NCI-H526 (cell line): Measurements from ENCODE around the gene UFD1.

ENCODE experiments used
- DNase-seq, 2 experiments: peaks; one replicate each; lab custom pipeline; 2025; lab: John Stamatoyannopoulos, UW

UFD1 gene

GRCh38 chr22:19515654-19516377 lies 36.8 kb upstream of the UFD1 start:
- DNase-seq = no peak

- no peak for DNase-seq
These were observed 36.0 kb upstream of the UFD1 start for GRCh38 chr22:19514831-19515565.

- no peak for DNase-seq
These were observed 34.8 kb upstream of the UFD1 start for GRCh38 chr22:19513823-19514222.

DNA sequence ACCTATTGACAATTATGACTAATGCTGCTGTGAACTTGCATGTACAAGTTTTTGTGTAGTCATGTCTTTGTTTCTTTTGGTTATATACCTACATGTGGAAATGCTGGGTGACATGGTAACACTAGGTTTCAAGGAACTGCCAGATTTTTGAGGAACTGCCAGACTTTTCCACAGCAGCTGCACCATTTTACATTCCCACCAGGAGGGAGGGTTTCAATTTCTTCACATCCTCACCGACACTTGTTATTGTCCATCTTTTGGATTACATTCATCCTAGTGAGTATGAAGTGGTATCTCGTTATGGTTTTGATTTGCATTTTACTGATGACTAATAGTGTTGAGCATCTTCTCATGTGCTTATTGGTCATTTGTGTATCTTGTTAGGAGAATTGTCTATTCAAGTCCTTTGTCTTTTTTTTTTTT lies 31.9 kb upstream of the UFD1 start:
- no peak for DNase-seq

GRCh38 chr22:19509923-19510322 lies 30.9 kb upstream of the UFD1 start:
- DNase-seq = no peak

DNA sequence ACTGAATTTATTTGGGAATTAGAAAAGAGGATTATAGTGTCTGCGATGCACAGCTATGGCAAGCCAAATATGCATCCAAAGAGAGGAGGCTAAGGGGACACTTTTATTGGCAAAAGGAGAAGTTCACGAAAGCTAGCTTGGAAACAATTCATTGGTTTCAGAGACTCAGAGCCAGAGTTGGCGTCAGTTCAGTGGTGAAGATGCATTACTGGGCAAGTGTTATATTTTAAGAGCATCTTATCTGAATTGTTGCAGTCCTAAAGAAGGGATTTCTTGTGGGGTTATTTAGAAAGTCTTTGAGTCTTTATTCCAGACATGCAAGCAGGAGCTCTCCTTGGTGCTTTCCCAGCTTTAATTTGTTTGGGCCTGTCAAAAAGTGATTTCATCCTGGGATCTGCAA lies 30.2 kb upstream of the UFD1 start:
- DNase-seq = no peak

- no peak for DNase-seq
These were observed 29.2 kb upstream of the UFD1 start for GRCh38 chr22:19508024-19508776.

DNA sequence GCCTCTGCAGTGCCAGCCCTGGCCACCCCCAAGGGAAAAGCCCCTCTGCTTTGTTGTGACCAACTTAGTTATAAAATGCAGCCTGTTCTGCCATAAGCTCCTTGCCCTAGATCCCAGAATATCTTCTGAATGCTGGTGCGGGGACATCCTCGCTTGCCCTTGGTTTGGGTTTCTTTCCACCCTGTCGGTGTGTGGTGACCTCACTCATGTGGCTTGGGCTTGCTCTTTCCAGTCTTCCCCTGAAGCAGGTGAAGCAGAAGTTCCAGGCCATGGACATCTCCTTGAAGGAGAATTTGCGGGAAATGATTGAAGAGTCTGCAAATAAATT lies 28.5 kb upstream of the UFD1 start:
- DNase-seq = no peak

- no peak for DNase-seq
These were observed 27.2 kb upstream of the UFD1 start for GRCh38 chr22:19506212-19506611.

GRCh38 chr22:19505735-19506126 lies 26.7 kb upstream of the UFD1 start:
- DNase-seq = no peak

DNA sequence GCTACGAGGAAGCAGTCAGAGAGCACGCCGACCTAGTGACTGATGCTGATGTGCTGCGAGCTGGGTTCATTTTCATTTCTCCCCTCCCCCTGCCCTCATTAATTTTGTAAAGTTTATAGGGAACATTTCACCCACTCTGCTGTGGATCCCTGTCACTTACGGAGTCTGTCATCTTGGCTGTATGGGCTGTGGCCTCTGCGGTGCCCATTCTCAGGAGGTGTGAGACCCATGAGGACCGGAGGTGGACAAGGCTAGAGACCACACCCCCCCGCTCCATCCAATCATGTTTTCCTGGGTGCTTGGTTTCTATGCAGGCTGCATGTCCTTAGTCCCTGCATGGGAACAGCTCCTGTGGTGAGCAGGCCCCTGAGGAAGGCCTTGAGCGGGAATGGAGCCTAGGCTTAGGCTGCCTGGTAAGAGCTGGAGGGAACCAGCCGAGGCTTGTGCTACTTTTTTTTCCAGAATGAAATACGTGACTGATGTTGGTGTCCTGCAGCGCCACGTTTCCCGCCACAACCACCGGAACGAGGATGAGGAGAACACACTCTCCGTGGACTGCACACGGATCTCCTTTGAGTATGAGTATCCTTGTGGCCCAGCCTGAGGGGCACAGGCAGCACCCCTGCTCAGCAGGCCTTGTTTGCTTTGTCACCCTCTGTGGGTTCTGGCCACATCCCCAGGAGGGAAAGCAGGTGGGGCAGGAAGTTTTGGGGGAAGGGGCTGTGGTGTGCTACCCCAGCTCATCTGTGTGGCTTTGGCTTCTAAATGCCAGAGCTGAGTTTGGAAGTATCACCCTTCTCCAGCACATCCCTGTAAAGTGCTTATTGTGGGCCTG lies 26.1 kb upstream of the UFD1 start:
- no peak for DNase-seq

DNA sequence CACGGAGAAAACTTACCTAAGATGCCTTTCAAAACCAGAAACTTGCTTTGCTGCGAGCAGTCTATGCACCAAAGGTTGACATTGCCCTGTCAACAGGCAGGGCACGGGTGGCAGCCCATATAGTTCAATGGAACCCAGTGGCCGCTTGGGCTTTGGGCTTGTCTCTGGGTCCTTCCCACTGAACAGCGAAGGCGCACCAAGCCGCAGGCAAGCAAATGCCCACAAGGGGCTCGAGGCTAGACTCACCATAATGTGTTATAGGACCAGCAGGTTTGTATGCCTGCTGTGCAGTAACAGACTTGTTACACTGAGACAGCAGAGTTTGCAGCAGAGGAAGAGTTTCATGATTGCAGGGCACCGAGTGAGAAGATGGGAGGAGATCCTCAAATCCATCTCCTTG lies 24.9 kb upstream of the UFD1 start:
- DNase-seq = no peak

GRCh38 chr22:19503367-19503766 lies 24.4 kb upstream of the UFD1 start:
- no peak for DNase-seq

- no peak for DNase-seq
These were observed 23.0 kb upstream of the UFD1 start for GRCh38 chr22:19501897-19502447.

DNA sequence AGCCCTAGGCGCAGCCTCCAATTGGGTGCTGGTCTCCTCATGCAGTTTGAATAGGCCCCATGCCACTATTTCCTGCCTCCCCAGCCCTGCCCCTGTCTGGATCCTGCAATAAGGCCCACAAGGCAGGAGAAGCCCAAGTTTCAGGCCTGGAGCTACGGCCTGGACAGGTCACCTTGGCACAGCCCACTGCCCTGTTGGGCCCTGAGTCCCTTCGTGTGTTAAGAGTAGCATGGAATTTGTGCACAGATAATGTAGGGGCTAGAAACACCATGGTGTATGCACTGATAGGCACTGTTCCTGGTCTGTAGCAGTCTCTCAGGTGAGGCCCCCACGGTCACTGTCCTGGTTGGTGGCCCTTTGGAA lies 20.9 kb upstream of the UFD1 start:
- DNase-seq = no peak

DNA sequence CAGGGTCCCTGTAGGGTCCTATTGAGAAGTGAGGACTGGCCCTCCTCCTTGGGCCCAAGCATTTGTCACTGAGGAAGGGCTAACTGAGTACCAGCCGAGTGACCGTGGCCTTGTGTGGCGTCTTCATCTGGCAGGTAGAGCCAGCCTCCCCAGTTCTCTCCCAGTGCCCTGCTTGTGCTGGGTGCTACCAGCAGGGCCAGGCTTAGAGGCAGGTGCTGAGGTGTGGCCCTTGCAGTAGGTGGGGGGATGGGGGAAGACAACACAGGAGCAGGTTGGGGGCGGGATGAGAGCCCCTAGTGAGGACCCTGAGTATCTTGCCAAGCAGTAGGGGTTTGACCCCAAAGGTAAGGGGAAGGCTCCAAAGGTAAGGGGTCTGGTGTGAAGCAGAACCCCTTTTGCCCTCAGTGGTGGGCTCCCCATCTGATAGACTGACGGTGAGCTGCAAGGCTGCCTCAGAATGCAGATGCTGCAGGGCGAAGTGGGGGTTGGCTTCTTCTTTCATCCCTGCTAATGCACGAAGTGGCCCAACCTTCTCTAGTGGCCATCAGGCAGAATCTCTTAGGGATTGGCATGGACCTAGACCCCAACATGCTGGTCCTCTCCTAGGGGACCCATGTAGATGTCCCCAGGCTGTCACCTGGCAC lies 20.4 kb upstream of the UFD1 start:
- DNase-seq = no peak

DNA sequence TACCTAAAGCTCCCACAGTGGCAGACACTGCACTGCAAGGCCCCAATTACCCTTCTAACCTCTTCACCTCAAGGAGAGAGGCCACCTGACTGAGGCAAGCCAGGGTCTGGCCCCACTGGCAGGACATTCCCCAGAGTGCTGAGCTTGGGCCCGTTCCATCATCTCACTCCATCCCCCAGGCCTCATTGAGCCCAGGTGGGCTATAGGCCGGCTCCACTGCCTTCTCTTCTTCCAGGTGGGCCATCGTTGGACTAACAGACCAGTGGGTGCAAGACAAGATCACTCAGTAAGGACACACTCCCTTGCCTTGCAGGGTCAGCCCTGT lies 19.8 kb upstream of the UFD1 start:
- DNase-seq = no peak

- no peak for DNase-seq
These were observed 19.3 kb upstream of the UFD1 start for GRCh38 chr22:19498154-19498865.

GRCh38 chr22:19497245-19497644 lies 18.3 kb upstream of the UFD1 start:
- DNase-seq = no peak

- no peak for DNase-seq
These were observed 17.3 kb upstream of the UFD1 start for GRCh38 chr22:19496324-19496630.
